Stimulated activated CD8-positive, alpha-beta memory T cell treated with anti-CD3 and anti-CD28 coated beads, Interleukin-15, amount 100 ng/mL, for 1 hour (primary cell): ENCODE results near the gene IL12B.
"Not testable (repeated sequence)": the region's sequence is repeated elsewhere in the genome, so short reads cannot be mapped to it uniquely, and the experiment has no call there.

Source experiments
- DNase-seq: peaks from one replicate; pipeline ENCODE4 v3.0.0-alpha.2; 2020; ENCODE audit warnings: low read depth

The IL12B gene

GRCh38 chr5:159290741-159291140 lies 39.5 kb downstream of the IL12B start:
- DNase-seq = no peak

DNA sequence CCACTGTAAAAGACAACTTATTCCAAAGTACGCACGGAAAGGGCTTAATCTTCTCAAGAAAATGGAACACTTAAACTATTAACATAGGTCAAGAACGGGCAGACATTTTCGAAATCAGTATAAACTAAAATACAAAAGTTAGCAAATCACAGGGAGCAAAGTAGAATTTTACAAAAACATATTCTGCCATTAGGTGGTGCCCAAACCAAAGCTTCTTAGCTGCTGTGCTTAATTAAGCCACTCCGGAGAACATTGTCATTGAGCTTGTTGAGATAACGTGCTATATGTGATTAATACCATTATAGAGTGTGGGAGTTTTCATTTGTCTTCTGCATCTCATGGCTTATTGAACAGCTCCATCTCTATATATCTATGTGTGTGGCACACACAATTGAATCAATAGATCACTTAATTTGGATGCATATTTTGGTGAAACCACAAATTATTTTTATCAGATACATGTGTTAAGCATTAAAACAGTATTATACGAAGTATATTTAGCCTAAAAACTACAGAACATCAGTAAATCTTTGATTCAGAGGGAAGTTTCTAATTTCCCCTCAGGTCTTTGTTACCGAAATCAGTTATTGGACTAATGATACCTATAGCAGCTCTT lies 43.8 kb downstream of the IL12B start:
- no peak for DNase-seq

- DNase-seq = no peak
These were observed 55.6 kb downstream of the IL12B start for GRCh38 chr5:159274676-159275075.

GRCh38 chr5:159273923-159274322 lies 56.4 kb downstream of the IL12B start:
- no peak for DNase-seq

- DNase-seq = no peak
These were observed 60.6 kb downstream of the IL12B start for GRCh38 chr5:159269723-159270122.

- not testable (repeated sequence) for DNase-seq
These were observed 63.5 kb downstream of the IL12B start for GRCh38 chr5:159266764-159267163.
